Measurements from ENCODE around the gene UTP4.
"Not testable (repeated sequence)": the region's sequence is repeated elsewhere in the genome, so short reads cannot be mapped to it uniquely, and the experiment has no call there.

UTP4 gene

GRCh38 chr16:69111216-69111875 lies 21.1 kb upstream of the UTP4 start:
- DNase-seq = no peak

GRCh38 chr16:69111876-69112230 lies 20.6 kb upstream of the UTP4 start:
- DNase-seq = no peak

GRCh38 chr16:69112285-69113129 lies 19.9 kb upstream of the UTP4 start:
- peak; percentile 12 for DNase-seq

DNA sequence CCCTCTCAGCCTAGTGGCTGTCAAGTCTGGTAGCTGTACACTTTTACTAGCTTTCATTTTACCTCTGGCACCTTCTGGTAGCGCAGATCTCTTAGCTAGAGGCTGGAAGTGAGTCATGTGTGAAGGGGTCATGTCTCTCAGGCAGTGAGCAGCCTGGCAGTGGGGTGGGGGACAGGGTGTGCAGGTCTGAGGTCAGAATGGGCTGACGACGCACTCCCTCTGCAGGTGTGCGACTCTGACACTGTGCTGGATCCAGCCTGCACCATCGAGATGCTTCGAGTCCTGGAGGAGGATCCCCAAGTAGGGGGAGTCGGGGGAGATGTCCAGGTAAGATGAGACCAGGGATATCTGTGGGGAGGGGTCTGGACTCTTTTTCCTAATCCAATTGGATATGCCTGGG lies 19.2 kb upstream of the UTP4 start:
- no peak for DNase-seq

DNA sequence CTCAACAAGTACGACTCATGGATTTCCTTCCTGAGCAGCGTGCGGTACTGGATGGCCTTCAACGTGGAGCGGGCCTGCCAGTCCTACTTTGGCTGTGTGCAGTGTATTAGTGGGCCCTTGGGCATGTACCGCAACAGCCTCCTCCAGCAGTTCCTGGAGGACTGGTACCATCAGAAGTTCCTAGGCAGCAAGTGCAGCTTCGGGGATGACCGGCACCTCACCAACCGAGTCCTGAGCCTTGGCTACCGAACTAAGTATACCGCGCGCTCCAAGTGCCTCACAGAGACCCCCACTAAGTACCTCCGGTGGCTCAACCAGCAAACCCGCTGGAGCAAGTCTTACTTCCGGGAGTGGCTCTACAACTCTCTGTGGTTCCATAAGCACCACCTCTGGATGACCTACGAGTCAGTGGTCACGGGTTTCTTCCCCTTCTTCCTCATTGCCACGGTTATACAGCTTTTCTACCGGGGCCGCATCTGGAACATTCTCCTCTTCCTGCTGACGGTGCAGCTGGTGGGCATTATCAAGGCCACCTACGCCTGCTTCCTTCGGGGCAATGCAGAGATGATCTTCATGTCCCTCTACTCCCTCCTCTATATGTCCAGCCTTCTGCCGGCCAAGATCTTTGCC lies 18.0 kb upstream of the UTP4 start:
- no peak for DNase-seq

- no peak for DNase-seq
Observed at GRCh38 chr16:69114976-69115355, 17.5 kb upstream of the UTP4 start.

DNA sequence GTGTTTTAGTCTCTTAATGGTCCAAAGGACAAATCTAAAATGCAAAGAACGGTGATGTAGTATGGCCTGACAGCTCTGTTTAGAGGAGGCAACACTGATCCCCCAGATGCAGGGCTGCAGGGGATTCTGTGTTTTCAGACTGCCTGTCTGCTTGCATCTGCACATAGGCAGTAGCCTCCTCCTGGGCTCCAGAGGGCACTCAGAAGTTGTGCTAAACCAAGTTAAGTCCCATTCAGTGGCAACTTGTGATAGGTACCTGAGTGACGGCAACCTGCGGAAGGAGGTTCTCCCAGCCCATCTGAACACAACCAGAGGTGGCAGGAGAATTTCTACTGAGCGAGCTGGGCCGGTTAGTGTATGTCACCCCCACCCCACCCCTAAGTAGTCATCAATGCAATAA lies 17.1 kb upstream of the UTP4 start:
- no peak for DNase-seq

GRCh38 chr16:69115837-69116236 lies 16.6 kb upstream of the UTP4 start:
- DNase-seq = no peak

GRCh38 chr16:69116256-69116875 lies 16.1 kb upstream of the UTP4 start:
- DNase-seq = no peak

DNA sequence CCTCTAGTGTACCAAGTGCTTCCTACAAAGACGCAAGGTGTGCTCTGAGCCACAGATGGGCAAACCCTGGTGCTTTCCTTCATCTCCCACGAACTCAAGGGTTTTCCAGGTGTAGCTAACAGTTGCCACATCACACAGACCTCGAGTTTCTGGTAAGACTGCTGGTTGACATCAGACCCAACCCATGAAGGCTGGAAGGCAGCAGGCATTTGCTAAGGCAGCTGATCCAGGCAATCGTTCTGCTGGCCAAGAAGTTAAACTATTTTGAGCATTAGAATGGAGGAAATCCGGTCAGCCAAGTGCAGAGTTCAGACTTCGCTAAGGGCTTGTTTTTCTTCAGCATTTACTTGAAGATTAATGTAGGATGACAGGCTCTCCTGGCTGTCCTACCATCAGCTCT lies 15.5 kb upstream of the UTP4 start:
- no peak for DNase-seq

DNA sequence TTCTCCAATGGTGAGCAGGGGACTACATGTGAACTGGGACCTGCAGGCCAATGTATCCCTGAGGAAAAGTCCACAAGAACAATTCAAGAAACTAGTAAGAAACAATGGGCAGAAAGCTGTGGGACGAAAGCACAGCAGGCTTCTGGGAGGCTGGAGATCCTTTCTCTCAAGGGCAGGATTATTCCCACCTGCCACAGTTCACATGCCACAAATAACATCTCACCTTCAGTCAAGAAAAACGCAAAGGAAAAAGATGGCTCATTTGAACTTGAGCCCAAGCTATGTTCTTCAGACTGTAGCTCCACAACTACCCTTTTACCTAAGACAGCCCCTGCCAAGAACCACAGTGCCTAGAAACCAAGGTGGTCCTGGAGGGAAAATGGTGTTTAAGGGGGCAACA lies 14.0 kb upstream of the UTP4 start:
- DNase-seq = no peak

- DNase-seq = no peak
Observed at GRCh38 chr16:69118994-69119393, 13.5 kb upstream of the UTP4 start.

GRCh38 chr16:69119536-69119935 lies 12.9 kb upstream of the UTP4 start:
- DNase-seq = no peak

- no peak for DNase-seq
Observed at GRCh38 chr16:69120096-69120664, 12.3 kb upstream of the UTP4 start.

- peak; percentile 56 for DNase-seq
Observed at GRCh38 chr16:69123910-69124309, 8.5 kb upstream of the UTP4 start.

DNA sequence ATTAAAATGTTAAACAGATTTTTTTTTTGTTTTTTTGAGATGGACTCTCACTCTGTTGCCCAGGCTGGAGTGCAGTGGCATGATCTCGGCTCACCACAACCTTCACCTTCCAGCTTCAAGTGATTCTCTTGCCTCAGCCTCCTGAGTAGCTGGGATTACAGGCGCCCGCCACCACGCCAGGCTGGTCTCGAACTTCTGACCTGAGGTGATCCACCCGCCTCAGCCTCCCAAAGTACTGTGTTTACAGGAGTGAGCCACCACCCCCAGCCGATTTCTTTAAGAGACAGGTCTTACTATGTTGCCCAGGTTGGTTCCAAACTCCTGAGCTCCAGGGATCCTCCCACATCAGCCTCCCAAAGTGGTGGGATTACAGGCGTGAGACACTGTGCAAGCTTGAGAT lies 8.0 kb upstream of the UTP4 start:
- DNase-seq = not testable (repeated sequence)

DNA sequence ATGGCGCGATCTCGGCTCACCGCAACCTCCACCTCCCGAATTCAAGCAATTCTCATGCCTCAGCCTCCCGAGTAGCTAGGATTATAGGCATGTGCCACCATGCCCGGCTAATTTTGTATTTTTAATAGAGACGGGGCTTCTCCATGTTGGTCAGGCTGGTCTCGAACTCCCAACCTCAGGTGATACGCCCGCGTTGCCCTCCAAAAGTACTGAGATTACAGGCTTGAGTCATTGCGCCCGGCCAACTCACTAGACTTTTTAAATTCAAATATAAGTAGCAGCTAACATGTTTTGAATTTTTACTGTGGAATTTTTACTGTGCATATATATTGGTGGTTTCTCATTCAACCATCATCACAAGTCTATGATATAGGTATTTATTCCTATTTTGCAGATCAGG lies 7.5 kb upstream of the UTP4 start:
- not testable (repeated sequence) for DNase-seq

DNA sequence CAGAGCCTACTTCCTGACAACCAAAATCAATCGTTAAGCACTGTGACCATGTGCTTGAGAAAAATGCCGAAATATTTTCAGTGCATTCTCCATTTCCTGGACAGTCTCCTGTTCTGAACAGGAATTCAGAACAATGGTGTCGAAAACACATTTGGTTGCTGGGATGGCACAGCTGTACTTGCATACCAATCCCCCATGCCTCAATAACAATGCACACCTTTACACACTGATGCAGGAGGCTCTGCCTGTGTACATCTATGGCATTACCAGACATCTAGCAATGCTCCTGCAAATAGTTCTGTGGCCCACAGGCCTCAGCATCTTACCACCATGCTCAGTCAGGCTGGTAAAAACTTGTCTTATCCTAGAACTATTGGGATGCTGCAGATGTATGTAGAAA lies 6.2 kb upstream of the UTP4 start:
- DNase-seq = no peak

DNA sequence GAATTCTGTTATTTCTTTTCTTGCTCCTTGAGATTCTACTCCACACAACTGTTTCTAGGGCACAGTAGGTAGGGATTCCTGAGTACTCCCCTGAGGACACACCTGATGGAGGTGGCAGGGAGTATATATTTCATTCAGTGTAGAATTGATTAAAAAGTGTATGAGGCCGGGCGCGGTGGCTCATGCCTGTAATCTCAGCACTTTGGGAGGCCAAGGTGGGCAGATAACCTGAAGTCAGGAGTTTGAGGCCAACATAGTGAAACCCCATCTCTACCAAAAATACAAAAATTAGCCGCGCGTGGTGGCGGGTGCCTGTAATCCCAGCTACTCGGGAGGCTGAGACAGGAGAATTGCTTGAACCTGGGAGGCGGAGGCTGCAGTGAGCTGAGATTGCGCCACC lies 5.6 kb upstream of the UTP4 start:
- DNase-seq = not testable (repeated sequence)

- no peak for DNase-seq
Observed at GRCh38 chr16:69127966-69128510, 4.4 kb upstream of the UTP4 start.

- no peak for DNase-seq
Observed at GRCh38 chr16:69130461-69130860, 2.0 kb upstream of the UTP4 start.

- peak; percentile 8 for DNase-seq
Observed at GRCh38 chr16:69131167-69131838, 1.1 kb upstream of the UTP4 start.

All from activated T-cell treated with anti-CD3 and anti-CD28 coated beads for 4 hours (primary cell).